Astrocyte (in vitro differentiated cells and primary cell): ENCODE measurements around the gene ZC3H11A. TPM values are rescaled to one million over a fixed set of nuclear protein-coding genes. Genes with fewer than 3 reads are reported as not detected.

Experiments
- DNase-seq: peaks from one replicate; pipeline ENCODE4 v3.0.0-alpha.2; 2010; ENCODE audit warnings: low read depth
- FAIRE-seq: peaks from 2 replicates; lab custom pipeline; 2011; peaks lifted over from hg19 to GRCh38; lab: Jason Lieb, UNC
- H2AFZ ChIP-seq: 2 replicates; pipeline ENCODE4 v1.6.0; 2012; ENCODE audit warnings: low read depth, low read length, inconsistent platforms
- H3K27ac ChIP-seq: 2 replicates; pipeline ENCODE4 v1.5.1; 2011; ENCODE audit warnings: low read depth, low read length, inconsistent platforms
- H3K27me3 ChIP-seq: 2 replicates; pipeline ENCODE4 v1.6.0; 2011; ENCODE audit warnings: low read length, inconsistent platforms; ENCODE audit not compliant: insufficient read depth
- H3K36me3 ChIP-seq: 2 replicates; pipeline ENCODE4 v1.5.1; 2011; ENCODE audit warnings: low read length, inconsistent platforms; ENCODE audit not compliant: insufficient read depth
- H3K4me1 ChIP-seq: 2 replicates; pipeline ENCODE4 v1.5.1; 2011; ENCODE audit warnings: low read length, inconsistent platforms; ENCODE audit not compliant: insufficient read depth
- H3K4me2 ChIP-seq: 2 replicates; pipeline ENCODE4 v1.6.0; 2012; ENCODE audit warnings: low read length, inconsistent platforms
- H3K4me3 ChIP-seq: 2 replicates; pipeline ENCODE4 v1.5.1; 2011; ENCODE audit warnings: low read depth, mild to moderate bottlenecking, low read length, inconsistent platforms; ENCODE audit not compliant: insufficient read depth
- H3K79me2 ChIP-seq: 2 replicates; pipeline ENCODE4 v1.6.0; 2012; ENCODE audit warnings: mild to moderate bottlenecking, low read length, inconsistent platforms; ENCODE audit not compliant: insufficient read depth
- H3K9ac ChIP-seq: 2 replicates; pipeline ENCODE4 v1.6.0; 2012; ENCODE audit warnings: mild to moderate bottlenecking, low read length, inconsistent platforms
- H3K9me3 ChIP-seq: 2 replicates; pipeline ENCODE4 v1.5.1; 2012; ENCODE audit warnings: low read depth, mild to moderate bottlenecking, low read length, inconsistent platforms; ENCODE audit not compliant: insufficient read depth
- H4K20me1 ChIP-seq: 2 replicates; pipeline ENCODE4 v1.6.0; 2012; ENCODE audit warnings: low read length, inconsistent platforms; ENCODE audit not compliant: insufficient read depth
- H3K27ac Mint-ChIP-seq: one replicate; pipeline ENCODE4 v1.8.0; 2021; ENCODE audit warnings: mild to moderate bottlenecking, mixed read lengths; ENCODE audit not compliant: unreplicated experiment
- H3K27me3 Mint-ChIP-seq: one replicate; pipeline ENCODE4 v1.8.0; 2021; ENCODE audit warnings: low read depth, mixed read lengths; ENCODE audit not compliant: unreplicated experiment
- H3K36me3 Mint-ChIP-seq: one replicate; pipeline ENCODE4 v1.8.0; 2021; ENCODE audit warnings: low read depth, mixed read lengths; ENCODE audit not compliant: unreplicated experiment
- H3K4me1 Mint-ChIP-seq: one replicate; pipeline ENCODE4 v1.8.0; 2021; ENCODE audit warnings: low read depth, mixed read lengths; ENCODE audit not compliant: unreplicated experiment
- H3K4me3 Mint-ChIP-seq: one replicate; pipeline ENCODE4 v1.8.0; 2021; ENCODE audit warnings: mild to moderate bottlenecking, moderate library complexity, mixed read lengths; ENCODE audit not compliant: unreplicated experiment
- H3K9me3 Mint-ChIP-seq: one replicate; pipeline ENCODE4 v1.8.0; 2021; ENCODE audit warnings: mild to moderate bottlenecking, mixed read lengths; ENCODE audit not compliant: unreplicated experiment
- CTCF ChIP-seq: IDR thresholded peaks from 2 replicates; pipeline ENCODE4 v1.5.1; 2011; ENCODE audit warnings: low read depth, mild to moderate bottlenecking, inconsistent platforms, low read length, moderate library complexity; ENCODE audit not compliant: insufficient read depth
- EZH2 ChIP-seq: IDR thresholded peaks from 2 replicates; pipeline ENCODE4 v1.6.1; 2012; ENCODE audit warnings: mild to moderate bottlenecking, low read length, inconsistent platforms; ENCODE audit not compliant: insufficient read depth
- total RNA-seq: library from RNA; stranded (reverse); gene quantifications from 2 replicates; pipeline ENCODE4 v1.2.1, GENCODE V29; 2021

The ZC3H11A gene
- total RNA-seq, 1 donor from 2014 or later, result 87.4 TPM

DNA sequence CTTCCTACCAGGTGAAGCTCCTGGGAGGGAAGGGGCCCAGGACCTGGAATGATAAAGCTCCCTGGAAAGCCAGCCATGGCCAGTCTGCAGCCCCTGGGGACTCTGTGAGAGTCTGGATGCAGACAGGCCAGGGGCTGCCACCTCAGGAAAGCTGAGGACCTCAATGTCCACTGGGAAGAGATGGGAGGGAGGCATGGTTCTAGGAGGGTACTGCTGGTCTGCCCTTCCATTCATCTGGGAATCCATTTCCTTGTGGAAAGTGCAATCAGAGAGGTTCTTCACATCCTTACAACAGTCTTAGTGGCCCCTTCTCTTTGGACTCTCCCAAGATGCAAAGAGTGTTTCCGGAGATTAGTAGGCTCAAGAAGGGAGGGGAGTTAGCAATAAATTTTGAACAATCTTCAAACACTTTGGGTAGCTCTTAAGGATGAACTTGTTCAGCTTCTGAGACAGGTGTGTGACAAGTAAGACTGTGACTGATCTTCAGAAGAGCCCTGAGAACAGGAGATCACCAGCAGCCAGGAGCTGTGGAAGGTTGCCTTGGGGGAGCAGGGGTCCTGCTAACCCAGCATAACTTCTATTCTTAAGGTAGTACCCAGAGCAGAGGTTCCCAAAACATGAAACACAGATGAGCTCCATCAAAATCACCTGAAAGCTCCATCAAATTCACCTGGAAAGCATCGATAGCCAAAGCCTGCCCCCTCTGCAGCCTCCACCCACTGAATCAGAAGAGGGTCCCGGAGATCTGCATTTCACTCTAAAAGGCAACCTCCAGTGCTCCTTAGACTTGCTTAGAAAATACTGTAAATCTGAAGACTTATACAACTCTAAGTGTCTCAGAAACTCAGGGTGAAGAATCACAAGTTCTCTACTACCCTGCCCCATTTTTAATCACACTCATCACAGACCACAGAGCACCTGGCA, 31.1 kb upstream of the ZC3H11A start:
- FAIRE-seq (no peak), DNase-seq (no peak)
- no peak overlapping the region for H3K4me3 Mint-ChIP-seq
- no peaks in the 10 kb centered on the region for H3K79me2 ChIP-seq
- no peak overlapping the region for H3K27ac Mint-ChIP-seq
- H3K27me3 Mint-ChIP-seq, result peaks cover 3% of the 10 kb centered on the region
- H3K27ac ChIP-seq, result no peak overlapping the region
- no peaks in the 10 kb centered on the region for H3K36me3 Mint-ChIP-seq
- no peaks in the 10 kb centered on the region for H3K4me1 Mint-ChIP-seq
- no peak overlapping the region for H3K4me3 ChIP-seq
- no peaks in the 10 kb centered on the region for H3K27me3 ChIP-seq
- H3K9me3 ChIP-seq, result no peaks in the 10 kb centered on the region
- no peaks in the 10 kb centered on the region for H3K36me3 ChIP-seq
- H3K9ac ChIP-seq, result no peak overlapping the region
- TF ChIP-seq CTCF (no peak), EZH2 (no peak)
- H4K20me1 ChIP-seq, result no peaks in the 10 kb centered on the region
- no peaks in the 10 kb centered on the region for H3K4me1 ChIP-seq
- no peak overlapping the region for H2AFZ ChIP-seq
- H3K4me2 ChIP-seq, result no peak overlapping the region
- no peaks in the 10 kb centered on the region for H3K9me3 Mint-ChIP-seq

GRCh38 chr1:203765029-203765837, 30.2 kb upstream of the ZC3H11A start, which contains the start of gene LAX1:
Gene LAX1, plus strand, starts transcription at chr1:203765183. Its CDS starts 383 bp downstream, at chr1:203765566.
- Histone ChIP-seq H3K4me3 (no peak within 1 kb of the TSS), H3K4me1 (no peaks in the 10 kb centered on the region), H3K4me2 (no peak within 1 kb of the TSS), H3K9ac (no peak within 1 kb of the TSS), H3K9me3 (no peaks in the 10 kb centered on the region), H4K20me1 (no peaks in the 10 kb centered on the region), H2AFZ (no peak within 1 kb of the TSS), H3K36me3 (no peaks in the 10 kb centered on the region), H3K27me3 (no peaks in the 10 kb centered on the region), H3K27ac (no peak within 1 kb of the TSS), H3K79me2 (no peaks in the 10 kb centered on the region)
- Mint-ChIP-seq H3K9me3 (no peaks in the 10 kb centered on the region), H3K4me1 (no peaks in the 10 kb centered on the region), H3K4me3 (no peak within 1 kb of the TSS), H3K27me3 (peaks cover 6% of the 10 kb centered on the region), H3K36me3 (no peaks in the 10 kb centered on the region), H3K27ac (no peak within 1 kb of the TSS)
- FAIRE-seq (no peak), DNase-seq (no peak)
- TF ChIP-seq EZH2, result no peak

GRCh38 chr1:203768256-203768655, 27.2 kb upstream of the ZC3H11A start:
- TF ChIP-seq EZH2, result no peak
- no peak for TF ChIP-seq CTCF
- no peak for DNase-seq
- no peaks in the 10 kb centered on the region for H3K4me1 ChIP-seq
- H3K4me3 ChIP-seq, result no peak overlapping the region
- H3K27ac ChIP-seq, result no peak overlapping the region
- no peak overlapping the region for H2AFZ ChIP-seq
- no peak for FAIRE-seq
- H3K79me2 ChIP-seq, result no peaks in the 10 kb centered on the region
- no peak overlapping the region for H3K27ac Mint-ChIP-seq
- no peaks in the 10 kb centered on the region for H4K20me1 ChIP-seq
- no peak overlapping the region for H3K9ac ChIP-seq
- no peaks in the 10 kb centered on the region for H3K36me3 ChIP-seq
- H3K27me3 Mint-ChIP-seq, result peaks cover 17% of the 10 kb centered on the region
- H3K27me3 ChIP-seq, result peaks cover 7% of the 10 kb centered on the region
- H3K9me3 Mint-ChIP-seq, result no peaks in the 10 kb centered on the region
- H3K4me1 Mint-ChIP-seq, result no peaks in the 10 kb centered on the region
- H3K36me3 Mint-ChIP-seq, result peaks cover 3% of the 10 kb centered on the region
- no peak overlapping the region for H3K4me2 ChIP-seq
- H3K4me3 Mint-ChIP-seq, result no peak overlapping the region
- no peaks in the 10 kb centered on the region for H3K9me3 ChIP-seq
